Stomach (tissue), 4 donors: ENCODE data around the gene AKAP13.

Experiments
- CTCF ChIP-seq, 7 experiments: fragments of 450-650 bp in 4 of 7; fragments of 200-600 bp in 3 of 7; sonication (generic) in 3 of 7; IDR thresholded peaks; one replicate each; pipeline ENCODE4 v1.5.1; 2016 to 2019; ENCODE audit warnings: antibody characterized with exemption in 7 of 7, control low read depth in 2 of 7, mild to moderate bottlenecking in 1 of 7
- POLR2A ChIP-seq, 4 donors: fragments of 450-650 bp; IDR thresholded peaks; one replicate each; pipeline ENCODE4 v1.6.1; 2016; ENCODE audit warnings: antibody characterized with exemption in 4 of 4, control low read depth in 2 of 4, mild to moderate bottlenecking in 1 of 4, moderate library complexity in 1 of 4

- TF ChIP-seq CTCF (IDR thresholded peaks at IDR 0.05) (no peak), POLR2A (IDR thresholded peaks at IDR 0.05) (no peak)
These were observed 308.3 kb downstream of the AKAP13 start for GRCh38 chr15:85688711-85689110.
